GM21576 (cell line): ENCODE results near the gene TBX5.

Experiments used
- ATAC-seq: cut with Tn5 transposase; IDR thresholded peaks from one replicate; pipeline ENCODE4 v1.9.1; 2021; ENCODE audit warnings: mild to moderate bottlenecking, moderate library complexity; ENCODE audit not compliant: unreplicated experiment

TBX5 gene

DNA sequence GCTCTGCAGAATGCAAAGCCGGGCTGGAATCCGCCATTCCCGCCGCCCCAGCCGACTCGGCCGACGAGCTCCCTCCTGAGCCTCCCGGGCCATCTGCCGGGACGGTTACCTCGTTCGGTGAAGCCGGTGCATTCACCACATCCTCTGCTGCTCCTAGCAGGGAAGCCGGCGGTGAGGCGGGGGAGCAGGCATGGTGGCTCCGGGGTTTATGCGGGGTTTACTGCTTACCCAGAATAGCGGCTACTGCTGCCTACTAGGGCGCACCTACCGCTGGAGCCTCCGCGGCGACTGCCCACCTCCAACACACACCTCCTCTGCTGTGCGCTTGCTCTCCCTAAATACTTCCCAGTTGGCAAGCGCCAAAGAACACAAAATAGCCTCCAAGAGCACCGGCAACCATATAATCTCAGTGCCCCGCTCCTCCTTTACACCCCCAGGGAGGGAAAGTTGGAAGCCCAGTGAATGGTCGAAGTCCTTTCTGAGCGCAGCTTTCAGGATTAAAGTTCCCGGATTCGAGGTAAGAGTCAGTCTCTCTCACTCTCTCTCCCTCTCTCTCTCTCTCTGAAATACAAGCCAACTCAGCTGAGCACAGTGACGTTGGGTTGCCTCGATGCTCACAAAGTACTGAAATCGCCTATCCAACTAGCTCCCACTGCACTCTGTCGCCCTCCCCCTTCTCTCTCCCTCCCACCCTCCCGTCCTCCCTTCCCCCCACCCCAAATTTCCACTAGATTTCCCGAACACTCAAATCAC, at the start of gene TBX5:
TBX5 (minus strand) TSS at position 626 of the 753 bp plus-strand sequence. CDS start 2,246 bp downstream, outside the sequence.
- ATAC-seq = no peak

- no peak for ATAC-seq
These were observed 45.7 kb upstream of the TBX5 start for GRCh38 chr12:114451657-114452056.

- ATAC-seq = no peak
These were observed 44.8 kb upstream of the TBX5 start for GRCh38 chr12:114450515-114451300.

- ATAC-seq = no peak
These were observed 44.1 kb upstream of the TBX5 start for GRCh38 chr12:114450019-114450418.

DNA sequence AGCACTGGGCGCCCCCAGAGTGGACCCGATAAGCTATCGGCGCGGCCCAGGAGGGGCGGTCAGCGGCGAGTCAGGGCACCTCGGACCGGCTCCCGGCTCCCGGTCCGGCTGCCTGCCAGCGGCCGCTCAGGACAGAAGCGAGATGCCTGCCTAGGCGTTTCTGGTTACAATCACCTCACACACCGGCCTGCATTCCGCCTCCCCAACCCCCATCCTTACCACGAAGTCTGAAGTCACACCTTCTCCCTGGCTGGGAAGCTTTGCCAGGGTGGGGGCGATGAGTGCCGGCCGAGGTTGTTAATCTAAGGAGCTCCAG, 42.6 kb upstream of the TBX5 start:
- ATAC-seq = no peak

- no peak for ATAC-seq
These were observed 42.1 kb upstream of the TBX5 start for GRCh38 chr12:114447799-114448617.

- ATAC-seq = no peak
These were observed 41.4 kb upstream of the TBX5 start for GRCh38 chr12:114447274-114447716.

- no peak for ATAC-seq
These were observed 39.7 kb upstream of the TBX5 start for GRCh38 chr12:114445401-114446323.

- no peak for ATAC-seq
These were observed 38.7 kb upstream of the TBX5 start for GRCh38 chr12:114444422-114445279.

- ATAC-seq = no peak
These were observed 37.9 kb upstream of the TBX5 start for GRCh38 chr12:114443607-114444421.

DNA sequence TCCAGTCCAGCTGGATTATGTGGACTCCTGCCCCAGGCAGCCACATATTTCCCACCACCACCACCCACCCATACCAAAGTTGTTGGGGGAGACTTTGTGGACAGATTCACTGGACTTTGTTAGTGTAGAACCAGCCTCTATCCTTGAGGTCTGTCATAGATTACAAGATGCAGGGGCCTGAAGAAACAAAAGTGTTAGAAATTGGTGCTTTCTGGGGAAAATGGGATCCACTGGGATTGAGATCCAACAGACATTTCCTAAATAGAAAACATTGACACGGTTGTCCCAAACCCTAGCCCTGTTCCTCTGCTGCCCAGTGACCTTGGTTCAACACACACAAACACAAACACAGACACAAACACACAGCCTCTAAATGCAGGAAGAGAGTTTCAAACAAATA, 36.6 kb upstream of the TBX5 start:
- no peak for ATAC-seq

DNA sequence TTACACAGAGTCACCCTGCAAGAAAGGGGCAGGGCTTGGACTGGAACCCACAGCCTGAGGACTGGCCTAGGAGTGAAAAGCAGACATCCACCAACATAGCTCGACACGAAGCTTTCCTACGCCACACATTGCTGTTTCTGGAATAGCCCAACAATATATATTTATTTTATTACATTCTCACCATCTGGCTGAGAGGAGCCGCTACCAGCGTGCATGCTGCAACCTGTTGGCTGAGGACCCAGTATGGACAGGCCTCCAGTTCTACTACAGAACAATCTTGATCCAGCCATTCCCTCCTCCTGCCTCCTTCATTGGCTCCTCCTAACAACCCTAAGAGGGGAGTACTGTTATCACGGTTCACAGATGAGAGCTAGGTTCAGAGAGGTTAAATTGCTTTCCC, 35.6 kb upstream of the TBX5 start:
- no peak for ATAC-seq

GRCh38 chr12:114441039-114441383, 35.1 kb upstream of the TBX5 start:
- no peak for ATAC-seq

- ATAC-seq = no peak
These were observed 34.5 kb upstream of the TBX5 start for GRCh38 chr12:114440270-114441038.

- no peak for ATAC-seq
These were observed 33.9 kb upstream of the TBX5 start for GRCh38 chr12:114439817-114440216.

GRCh38 chr12:114439261-114439683, 33.3 kb upstream of the TBX5 start:
- ATAC-seq = no peak

GRCh38 chr12:114438635-114439256, 32.8 kb upstream of the TBX5 start:
- no peak for ATAC-seq
